Common myeloid progenitor, CD34-positive (primary cell): ENCODE data around the gene HSD17B7.
A peak's percentile ranks its signal among the peaks of the same experiment; 100 is the strongest.
"Not testable (repeated sequence)": the region's sequence is repeated elsewhere in the genome, so short reads cannot be mapped to it uniquely, and the experiment has no call there.

Experiments
- CTCF ChIA-PET: fragments of 350-600 bp; sonication (Branson Sonifier 250); formaldehyde crosslinking; loops from one replicate; lab custom pipeline; 2021; ENCODE audit warnings: antibody characterized with exemption; lab: Charles Lee
- POLR2A ChIA-PET: fragments of 350-600 bp; sonication (Branson Sonifier 250); formaldehyde crosslinking; loops from one replicate; lab custom pipeline; 2021; ENCODE audit warnings: antibody characterized with exemption; lab: Charles Lee
- DNase-seq, 3 donors: peaks; one replicate each; pipeline versions ENCODE4 v3.0.0 to v3.0.0-alpha.2; 2013
- H3K27ac ChIP-seq, 2 experiments: 1 replicate in 1 of 2; 2 replicates in 1 of 2; pipeline ENCODE4 v1.7.0; 2013; ENCODE audit warnings: inconsistent platforms in 2 of 2, low read length in 2 of 2, mild to moderate bottlenecking in 2 of 2, low read depth in 1 of 2, moderate library complexity in 1 of 2; ENCODE audit not compliant: severe bottlenecking in 2 of 2, insufficient read depth in 1 of 2, poor library complexity in 1 of 2
- H3K27me3 ChIP-seq, 5 experiments: replicated peaks in 2 of 5; 1 replicate in 3 of 5; 2 replicates in 2 of 5; pipeline versions ENCODE4 v1.6.1 to v1.7.0; 2013; ENCODE audit warnings: low read length in 4 of 5, mild to moderate bottlenecking in 2 of 5, moderate library complexity in 2 of 5, inconsistent platforms in 1 of 5; ENCODE audit not compliant: insufficient read depth in 5 of 5, control insufficient read depth in 4 of 5
- H3K36me3 ChIP-seq, 4 experiments: 1 replicate in 2 of 4; 2 replicates in 2 of 4; pipeline versions ENCODE4 v1.6.1 to v1.7.0; 2013; ENCODE audit warnings: low read length in 3 of 4, control low read depth in 1 of 4, mild to moderate bottlenecking in 1 of 4; ENCODE audit not compliant: control insufficient read depth in 4 of 4, insufficient read depth in 4 of 4
- H3K4me1 ChIP-seq, 4 experiments: 1 replicate in 3 of 4; 2 replicates in 1 of 4; pipeline versions ENCODE4 v1.6.1 to v1.7.1; 2013; ENCODE audit warnings: low read length in 3 of 4, mild to moderate bottlenecking in 3 of 4, control low read depth in 1 of 4, inconsistent platforms in 1 of 4, moderate library complexity in 1 of 4; ENCODE audit not compliant: control insufficient read depth in 4 of 4, insufficient read depth in 4 of 4; ENCODE audit errors: control extremely low read depth in 1 of 4
- H3K4me3 ChIP-seq, 7 experiments: 1 replicate in 4 of 7; 2 replicates in 3 of 7; pipeline versions ENCODE4 v1.5.1 to v1.7.0; 2013; ENCODE audit warnings: mild to moderate bottlenecking in 7 of 7, low read length in 6 of 7, moderate library complexity in 6 of 7, inconsistent platforms in 2 of 7, low read depth in 2 of 7, control low read depth in 1 of 7; ENCODE audit not compliant: insufficient read depth in 4 of 7, control insufficient read depth in 1 of 7; ENCODE audit errors: extremely low read depth in 1 of 7
- H3K9me3 ChIP-seq, 5 experiments: 1 replicate in 4 of 5; 2 replicates in 1 of 5; pipeline versions ENCODE4 v1.6.1 to v1.7.1; 2013; ENCODE audit warnings: low read length in 4 of 5, mild to moderate bottlenecking in 2 of 5, inconsistent platforms in 1 of 5, low read depth in 1 of 5, moderate library complexity in 1 of 5; ENCODE audit not compliant: control insufficient read depth in 4 of 5, insufficient read depth in 2 of 5; ENCODE audit errors: control extremely low read depth in 1 of 5
- WGBS: methylation state at CpG from one replicate; pipeline ENCODE4 v1.1.5; 2013; ENCODE audit not compliant: insufficient coverage; 5-methylcytosine and 5-hydroxymethylcytosine counted together

The HSD17B7 gene

DNA sequence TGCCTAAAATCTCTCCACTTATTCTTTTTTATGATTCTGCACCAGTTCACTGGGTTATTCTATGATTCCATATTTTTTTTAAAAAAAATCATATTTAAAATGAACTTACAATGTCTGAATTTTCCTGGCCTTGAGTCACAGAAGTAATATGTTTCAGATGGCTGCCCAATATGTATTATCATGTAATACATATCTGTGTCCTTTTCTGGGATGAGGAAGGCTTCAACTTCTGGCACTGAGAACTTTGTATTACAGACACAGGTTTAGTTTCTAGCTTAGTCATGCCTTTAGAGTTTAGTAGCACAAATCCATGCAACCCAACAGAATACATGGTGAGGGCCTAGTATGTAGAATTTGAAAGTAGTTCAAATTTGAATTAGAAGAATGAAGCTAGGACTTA lies 7.8 kb upstream of the HSD17B7 start:
- Histone ChIP-seq H3K9me3 (peaks cover 0 to 2% (median 0%) of the 10 kb centered on the region in 5 experiments), H3K36me3 (no peaks in the 10 kb centered on the region), H3K4me3 (no peak overlapping the region), H3K4me1 (no peaks in the 10 kb centered on the region), H3K27ac (no peak overlapping the region), H3K27me3 (peaks cover 0 to 2% (median 0%) of the 10 kb centered on the region in 5 experiments)
- no peak for DNase-seq
- CTCF ChIA-PET, result no interaction called here
- POLR2A ChIA-PET, result no interaction called here

DNA sequence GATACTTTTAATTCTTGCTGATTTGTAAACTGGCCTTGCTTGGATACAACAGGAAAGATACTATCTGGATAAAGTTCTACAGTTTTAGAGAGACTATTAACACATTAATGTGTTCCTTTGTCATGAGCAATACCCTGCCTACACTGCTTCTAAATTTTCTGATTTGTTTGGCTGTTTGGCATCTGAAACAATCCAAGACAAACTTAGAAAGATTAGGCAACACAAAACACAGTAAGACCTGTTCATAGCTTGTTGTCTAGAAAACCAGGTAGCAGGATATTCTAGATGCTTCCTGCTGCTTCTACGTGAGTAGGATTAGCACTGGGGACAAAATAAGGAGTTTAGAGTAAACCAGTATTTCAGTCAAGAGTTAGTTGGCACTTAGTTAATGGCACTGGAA lies 5.6 kb upstream of the HSD17B7 start:
- H3K4me3 ChIP-seq, H3K27me3 ChIP-seq, H3K27ac ChIP-seq, CTCF ChIA-PET, H3K9me3 ChIP-seq, POLR2A ChIA-PET, DNase-seq, H3K4me1 ChIP-seq, H3K36me3 ChIP-seq: not testable (repeated sequence)
- WGBS, result no CpG with 5 or more reads among the region's 1 CpG

DNA sequence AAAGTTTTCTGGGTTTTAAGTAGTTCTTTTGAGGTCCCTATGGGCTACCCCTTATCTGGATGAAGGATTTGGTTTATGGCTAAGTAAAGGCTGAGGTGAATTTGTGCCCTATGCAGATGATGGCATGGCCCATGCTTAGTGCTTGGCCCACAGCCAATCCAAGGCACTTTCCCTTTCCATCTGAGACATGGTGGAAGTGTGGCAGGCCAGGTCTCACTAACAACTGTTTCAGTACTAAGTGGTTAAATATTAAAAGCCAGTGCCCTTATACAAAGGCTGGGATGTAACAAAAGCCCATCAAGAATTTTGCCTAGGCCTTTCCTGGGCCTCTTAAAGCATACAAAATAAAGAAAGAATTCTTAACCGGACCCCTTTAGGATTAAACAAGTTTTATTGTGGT lies 1.7 kb upstream of the HSD17B7 start:
- H3K4me1 ChIP-seq, DNase-seq, H3K27me3 ChIP-seq, H3K4me3 ChIP-seq, H3K9me3 ChIP-seq, CTCF ChIA-PET, H3K36me3 ChIP-seq, POLR2A ChIA-PET, H3K27ac ChIP-seq: not testable (repeated sequence)
- WGBS, result no CpG with 5 or more reads among the region's 1 CpG

DNA sequence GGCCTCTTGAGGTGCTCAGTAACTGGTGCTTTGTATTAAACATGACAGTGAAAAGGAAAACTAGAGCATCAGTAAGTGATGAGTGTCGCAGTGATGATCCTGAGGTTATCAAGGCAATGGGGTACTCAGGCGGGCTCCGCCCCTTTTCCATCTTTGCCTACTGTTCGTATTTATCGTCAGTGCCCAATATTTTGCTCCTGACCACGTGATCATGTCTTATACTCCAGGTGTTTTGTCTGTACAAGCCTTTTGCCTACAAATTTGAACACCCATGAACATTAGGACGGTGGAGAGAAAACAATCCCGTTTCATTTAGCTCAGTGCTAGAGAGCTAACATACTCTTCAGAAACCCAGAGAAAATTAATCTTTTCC lies 469 bp downstream of the HSD17B7 start:
- H3K4me1 ChIP-seq, CTCF ChIA-PET, H3K27me3 ChIP-seq, POLR2A ChIA-PET, H3K36me3 ChIP-seq, H3K9me3 ChIP-seq: not testable (repeated sequence)
- Histone ChIP-seq H3K4me3 (peak overlapping the region in 6 of 7 experiments; percentile 54 to 75 (median 70)), H3K27ac (peak overlapping the region; percentile 33 to 54)
- no CpG with 5 or more reads among the region's 8 CpGs for WGBS
- peak in 2 of 3 donors; percentile 14 to 34 for DNase-seq

DNA sequence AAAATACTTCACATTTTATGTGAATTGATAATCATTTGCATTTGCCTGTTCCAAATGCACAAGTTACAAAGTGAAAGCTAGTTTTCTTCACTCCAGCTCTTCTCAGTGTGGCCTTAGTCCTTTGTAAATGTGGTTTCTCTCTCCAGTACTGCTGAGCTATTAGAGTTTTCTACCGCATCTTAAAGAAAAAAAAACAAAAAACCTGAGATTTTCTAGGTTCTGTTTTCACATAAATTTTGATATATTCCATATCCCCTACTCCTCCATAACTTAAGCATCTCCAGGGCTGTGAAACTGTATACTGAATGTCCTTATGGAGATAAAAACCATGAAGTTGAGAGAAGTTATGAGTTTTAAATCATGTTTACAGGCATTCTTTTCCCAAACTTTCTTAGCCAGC lies 3.8 kb downstream of the HSD17B7 start:
- H3K4me3 ChIP-seq, H3K4me1 ChIP-seq, H3K27ac ChIP-seq, H3K27me3 ChIP-seq, CTCF ChIA-PET, H3K9me3 ChIP-seq, DNase-seq, POLR2A ChIA-PET: not testable (repeated sequence)
- WGBS, result no CpG with 5 or more reads among the region's 1 CpG
- H3K36me3 ChIP-seq, result peaks cover 0 to 14% (median 10%) of the 10 kb centered on the region in 4 experiments

DNA sequence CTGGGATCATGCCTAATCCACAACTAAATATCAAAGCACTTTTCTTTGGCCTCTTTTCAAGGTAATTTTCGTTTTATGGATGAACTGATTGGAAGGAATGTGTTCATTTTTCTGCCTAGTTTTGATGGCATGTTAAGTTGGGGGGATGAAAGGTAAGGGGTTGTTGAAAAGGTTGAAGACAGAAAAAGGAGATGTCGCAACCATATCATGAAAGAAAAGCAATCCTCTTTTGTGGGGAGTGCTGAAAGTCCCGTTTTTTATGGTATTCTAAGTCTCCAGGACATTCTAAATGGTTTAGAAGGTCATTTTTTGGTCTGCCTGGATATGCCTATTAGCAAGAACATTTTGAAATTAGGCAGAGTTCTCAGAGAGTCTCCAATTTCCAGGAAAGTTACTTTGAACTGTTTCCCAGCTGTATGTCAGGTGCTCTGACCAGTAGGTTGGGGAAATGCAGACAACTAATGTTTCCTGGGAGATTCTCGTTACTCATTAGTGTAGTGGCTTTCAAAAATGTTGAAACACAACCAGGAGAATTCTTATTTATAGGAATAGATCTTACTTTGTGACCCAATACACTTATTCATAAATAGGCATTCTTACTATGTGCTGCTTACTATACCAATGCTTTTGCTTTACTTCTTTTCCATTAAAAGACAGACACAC lies 6.2 kb downstream of the HSD17B7 start:
- CTCF ChIA-PET, DNase-seq, H3K27me3 ChIP-seq, H3K4me1 ChIP-seq, H3K4me3 ChIP-seq, H3K27ac ChIP-seq, H3K9me3 ChIP-seq, POLR2A ChIA-PET: not testable (repeated sequence)
- H3K36me3 ChIP-seq, result peaks cover 5 to 30% (median 18%) of the 10 kb centered on the region in 4 experiments
- 100% methylated on average over 1 of the region's 4 CpGs for WGBS

DNA sequence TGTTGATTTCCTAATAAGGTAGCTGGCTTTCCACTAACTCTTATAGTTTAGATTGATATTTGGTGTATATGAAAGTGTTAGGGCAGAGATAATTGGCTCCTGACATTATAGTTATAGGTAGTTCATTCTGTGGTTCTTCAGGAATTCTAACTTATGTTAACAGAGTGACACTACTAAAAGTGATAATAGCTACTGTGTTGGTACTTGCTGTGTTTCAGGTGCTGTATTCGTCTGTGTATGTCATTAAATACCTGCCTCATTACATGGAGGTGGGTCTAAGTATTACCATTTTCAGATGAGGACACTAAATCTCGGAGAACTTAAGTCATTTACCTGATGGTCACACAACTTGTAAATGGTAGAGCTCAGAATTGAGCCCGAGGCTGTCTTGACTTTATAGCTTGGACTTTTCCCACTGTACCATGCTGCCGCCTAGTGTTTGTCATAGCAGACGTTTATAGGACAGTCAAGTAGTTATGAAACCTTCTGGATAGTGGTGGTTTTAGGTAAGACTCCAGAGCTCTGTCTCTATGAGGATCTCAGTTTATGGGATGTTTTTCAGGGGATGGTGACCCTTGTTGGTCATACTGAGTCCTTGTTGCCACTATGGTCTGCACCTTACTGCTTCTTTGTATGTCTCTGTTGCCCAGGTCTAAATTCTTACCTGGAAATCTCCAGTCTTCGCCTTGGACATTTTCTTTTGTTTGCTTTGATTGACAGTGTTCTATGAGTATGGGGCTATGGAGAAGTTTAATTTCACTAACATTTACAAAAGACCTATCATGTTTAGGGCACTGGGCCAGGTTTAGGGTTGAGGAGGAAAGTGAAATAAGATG lies 9.7 kb downstream of the HSD17B7 start:
- H3K27me3 ChIP-seq, H3K9me3 ChIP-seq, H3K27ac ChIP-seq, H3K4me1 ChIP-seq, POLR2A ChIA-PET, H3K4me3 ChIP-seq: not testable (repeated sequence)
- peaks cover 9 to 40% (median 20%) of the 10 kb centered on the region in 4 experiments for H3K36me3 ChIP-seq
- CTCF ChIA-PET, result interaction anchor here (1.1 kb wide), 1 partner anchor 34 kb away, joined by 3 read pairs; no protein-coding TSS in a partner anchor
- DNase-seq, result peak in 2 of 3 donors; percentile 30 to 46
- WGBS, result 67% methylated on average over 3 of the region's 6 CpGs
